HUDEP-2 (cell line): ENCODE results near the gene AHNAK2.
"Not testable (repeated sequence)": the region's sequence is repeated elsewhere in the genome, so short reads cannot be mapped to it uniquely, and the experiment has no call there.

ENCODE experiments used
- DNase-seq, 76 experiments: peaks; one replicate each; lab custom pipeline; 2025; ENCODE audit not compliant: unreplicated experiment in 76 of 76; lab: John Stamatoyannopoulos, UW

AHNAK2 gene

DNA sequence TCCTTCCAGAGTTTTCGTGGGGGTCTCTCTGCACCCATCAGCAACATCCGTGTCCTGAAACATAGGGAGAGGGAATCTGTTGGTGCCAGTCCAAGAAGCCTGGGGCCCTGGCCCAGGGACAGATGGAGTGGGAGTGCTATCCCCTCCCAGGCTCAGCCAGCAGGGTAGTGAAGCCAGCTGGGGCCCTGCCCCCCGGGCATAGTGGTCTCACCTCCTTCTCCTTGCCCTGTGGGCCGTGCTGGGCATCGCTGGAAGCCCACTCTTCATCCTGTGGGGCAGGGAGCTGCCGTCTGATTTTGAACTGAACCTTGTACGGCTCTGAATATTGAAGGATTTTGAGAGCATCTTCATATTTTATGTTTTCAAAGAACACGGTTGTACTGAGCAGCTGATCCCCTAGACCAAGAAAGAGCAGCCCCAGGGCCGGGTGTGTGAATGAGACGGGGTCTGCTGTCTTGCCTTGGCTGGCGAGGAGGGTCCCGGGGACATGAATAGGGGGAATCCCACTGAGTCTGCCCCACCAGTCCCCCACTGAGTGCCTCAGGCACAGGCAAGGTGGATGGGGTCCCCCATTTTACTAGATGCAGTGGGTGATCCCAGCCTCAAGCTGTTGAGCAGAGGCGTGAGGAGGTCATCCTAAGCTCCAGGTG is 23.3 kb downstream of the AHNAK2 start:
- DNase-seq, result no peak

DNA sequence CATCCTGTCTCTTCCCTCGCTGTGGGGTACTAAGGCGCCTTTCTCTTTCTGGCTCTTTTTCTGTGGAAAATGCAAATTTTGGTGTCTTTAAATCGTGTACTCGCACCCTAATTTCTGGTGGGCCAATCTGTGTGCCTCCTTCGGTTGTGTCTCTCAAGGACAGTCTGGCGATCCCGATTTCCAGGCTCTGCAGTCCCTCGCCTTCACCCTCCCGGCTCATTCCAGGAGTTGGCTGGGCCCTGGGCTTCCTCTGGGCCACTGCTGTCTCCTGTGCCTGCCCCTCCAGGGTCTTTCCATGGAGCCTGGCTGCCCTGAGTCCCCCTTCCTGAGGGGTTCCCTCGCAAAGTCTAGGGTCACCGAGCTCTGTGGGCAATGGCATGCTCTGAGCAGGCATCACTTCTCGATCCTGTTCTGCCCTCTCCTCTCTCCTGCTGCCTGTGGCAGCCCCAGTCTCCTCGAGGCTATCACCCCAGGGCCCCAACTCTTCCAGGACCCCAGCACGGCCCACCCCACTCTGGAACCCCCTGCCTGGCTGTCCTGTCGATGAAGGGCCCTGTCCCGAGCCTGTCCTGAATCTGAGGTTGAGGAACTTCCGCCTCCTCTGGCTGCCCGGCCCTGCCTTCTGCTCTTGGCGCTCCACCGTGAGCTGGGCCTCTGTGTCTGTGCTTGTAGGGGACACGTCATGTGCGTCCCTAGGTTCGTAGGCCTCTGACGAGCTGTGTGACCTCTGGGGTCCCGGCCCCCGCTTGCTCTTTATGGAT is 24.1 kb downstream of the AHNAK2 start:
- no peak for DNase-seq

DNA sequence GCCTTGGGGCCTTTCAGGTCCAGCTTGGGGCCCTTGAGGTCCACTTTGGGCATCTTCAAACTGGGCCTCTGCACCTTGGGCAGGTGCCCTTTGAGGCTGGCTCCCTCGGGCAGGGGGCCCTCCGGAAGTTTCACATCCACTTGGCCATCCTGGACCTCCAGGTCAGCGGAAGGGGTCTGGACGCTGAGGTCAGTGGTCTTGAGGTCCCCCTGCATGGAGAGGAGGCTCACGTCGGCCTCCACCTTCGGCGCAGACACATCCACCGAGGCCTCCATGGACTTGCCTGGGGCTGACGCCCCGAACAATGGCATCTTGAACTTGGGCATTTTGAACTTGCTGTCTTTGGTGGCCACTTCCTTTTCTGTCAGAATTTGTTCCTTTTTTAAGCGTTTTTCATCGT is 25.1 kb downstream of the AHNAK2 start:
- DNase-seq, result no peak

DNA sequence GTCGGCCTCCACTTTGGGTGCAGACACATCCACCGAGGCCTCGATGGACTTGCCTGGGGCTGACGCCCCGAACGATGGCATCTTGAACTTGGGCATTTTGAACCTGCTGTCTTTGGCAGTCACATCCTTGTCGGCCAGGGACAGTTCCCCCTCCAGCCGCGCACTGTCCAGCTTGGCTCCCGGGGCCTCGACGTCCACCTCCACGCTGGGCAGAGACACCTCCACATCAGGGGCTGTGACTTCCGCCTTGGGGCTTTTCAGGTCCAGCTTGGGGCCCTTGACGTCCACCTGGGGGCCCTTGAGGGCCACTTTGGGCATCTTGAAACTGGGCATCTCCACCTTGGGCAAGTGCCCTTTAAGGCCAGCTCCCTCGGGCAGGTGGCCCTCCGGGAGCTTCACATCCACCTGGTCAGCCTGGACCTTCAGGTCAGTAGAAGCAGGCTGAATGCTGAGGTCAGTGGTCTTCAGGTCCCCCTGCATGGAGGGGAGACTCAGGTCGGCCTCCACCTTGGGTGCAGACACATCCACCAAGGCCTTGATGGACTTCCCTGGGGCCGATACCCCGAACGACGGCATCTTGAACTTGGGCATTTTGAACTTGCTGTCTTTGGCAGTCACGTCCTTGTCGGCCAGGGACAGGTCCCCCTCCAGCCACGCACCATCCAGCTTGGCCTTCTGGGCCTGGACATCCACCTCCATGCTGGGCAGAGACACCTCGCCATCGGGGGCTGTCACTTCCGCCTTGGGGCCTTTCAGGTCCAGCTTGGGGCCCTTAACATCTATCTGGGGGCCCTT is 26.1 kb downstream of the AHNAK2 start:
- not testable (repeated sequence) for DNase-seq

DNA sequence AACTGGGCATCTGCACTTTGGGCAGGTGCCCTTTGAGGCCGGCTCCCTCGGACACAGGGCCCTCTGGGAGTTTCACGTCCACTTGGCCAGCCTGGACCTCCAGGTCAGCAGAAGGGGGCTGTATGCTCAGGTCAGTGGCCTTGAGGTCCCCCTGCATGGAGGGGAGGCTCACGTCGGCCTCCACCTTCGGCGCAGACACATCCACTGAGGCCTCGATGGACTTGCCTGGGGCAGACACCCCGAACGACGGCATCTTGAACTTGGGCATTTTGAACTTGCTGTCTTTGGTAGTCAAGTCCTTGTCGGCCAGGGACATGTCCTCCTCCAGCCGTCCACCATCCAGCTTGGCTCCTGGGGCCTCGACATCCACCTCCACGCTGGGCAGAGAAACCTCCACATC is 27.5 kb downstream of the AHNAK2 start:
- DNase-seq, result not testable (repeated sequence)

DNA sequence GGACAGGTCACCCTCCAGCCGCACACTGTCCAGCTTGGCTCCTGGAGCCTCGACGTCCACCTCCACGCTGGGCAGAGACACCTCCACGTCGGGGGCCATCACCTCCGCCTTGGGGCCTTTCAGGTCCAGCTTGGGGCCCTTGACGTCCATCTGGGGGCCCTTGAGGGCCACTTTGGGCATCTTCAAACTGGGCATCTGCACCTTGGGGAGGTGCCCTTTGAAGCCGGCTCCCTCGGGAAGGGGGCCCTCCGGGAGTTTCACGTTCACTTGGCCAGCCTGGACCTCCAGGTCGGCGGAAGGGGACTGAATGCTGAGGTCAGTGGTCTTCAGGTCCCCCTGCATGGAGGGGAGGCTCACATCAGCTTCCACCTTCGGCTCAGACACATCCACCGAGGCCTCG is 28.2 kb downstream of the AHNAK2 start:
- no peak for DNase-seq

DNA sequence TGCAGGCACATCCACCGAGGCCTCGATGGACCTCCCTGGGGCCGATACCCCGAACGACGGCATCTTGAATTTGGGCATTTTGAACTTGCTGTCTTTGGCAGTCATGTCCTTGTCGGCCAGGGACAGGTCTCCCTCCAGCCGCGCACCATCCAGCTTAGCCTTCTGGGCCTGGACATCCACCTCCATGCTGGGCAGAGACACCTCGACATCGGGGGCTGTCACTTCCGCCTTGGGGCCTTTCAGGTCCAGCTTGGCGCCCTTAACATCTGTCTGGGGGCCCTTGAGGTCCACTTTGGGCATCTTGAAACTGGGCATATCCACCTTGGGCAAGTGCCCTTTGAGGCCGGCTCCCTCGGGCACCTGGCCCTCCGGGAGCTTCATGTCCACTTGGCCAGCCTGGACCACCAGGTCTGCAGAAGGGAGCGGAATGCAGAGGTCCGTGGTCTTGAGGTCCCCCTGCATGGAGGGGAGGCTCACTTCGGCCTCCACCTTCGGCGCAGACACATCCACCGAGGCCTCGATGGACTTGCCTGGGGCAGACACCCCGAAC is 28.7 kb downstream of the AHNAK2 start:
- DNase-seq, result not testable (repeated sequence)

DNA sequence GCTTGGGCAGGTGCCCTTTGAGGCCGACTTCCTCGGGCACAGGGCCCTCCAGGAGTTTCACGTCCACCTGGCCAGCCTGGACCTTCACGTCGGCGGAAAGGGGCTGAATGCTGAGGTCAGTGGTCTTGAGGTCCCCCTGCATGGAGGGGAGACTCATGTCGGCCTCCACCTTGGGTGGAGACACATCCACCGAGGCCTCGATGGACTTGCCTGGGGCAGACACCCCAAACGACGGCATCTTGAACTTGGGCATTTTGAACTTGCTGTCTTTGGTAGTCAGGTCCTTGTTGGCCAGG is 29.5 kb downstream of the AHNAK2 start:
- no peak for DNase-seq

DNA sequence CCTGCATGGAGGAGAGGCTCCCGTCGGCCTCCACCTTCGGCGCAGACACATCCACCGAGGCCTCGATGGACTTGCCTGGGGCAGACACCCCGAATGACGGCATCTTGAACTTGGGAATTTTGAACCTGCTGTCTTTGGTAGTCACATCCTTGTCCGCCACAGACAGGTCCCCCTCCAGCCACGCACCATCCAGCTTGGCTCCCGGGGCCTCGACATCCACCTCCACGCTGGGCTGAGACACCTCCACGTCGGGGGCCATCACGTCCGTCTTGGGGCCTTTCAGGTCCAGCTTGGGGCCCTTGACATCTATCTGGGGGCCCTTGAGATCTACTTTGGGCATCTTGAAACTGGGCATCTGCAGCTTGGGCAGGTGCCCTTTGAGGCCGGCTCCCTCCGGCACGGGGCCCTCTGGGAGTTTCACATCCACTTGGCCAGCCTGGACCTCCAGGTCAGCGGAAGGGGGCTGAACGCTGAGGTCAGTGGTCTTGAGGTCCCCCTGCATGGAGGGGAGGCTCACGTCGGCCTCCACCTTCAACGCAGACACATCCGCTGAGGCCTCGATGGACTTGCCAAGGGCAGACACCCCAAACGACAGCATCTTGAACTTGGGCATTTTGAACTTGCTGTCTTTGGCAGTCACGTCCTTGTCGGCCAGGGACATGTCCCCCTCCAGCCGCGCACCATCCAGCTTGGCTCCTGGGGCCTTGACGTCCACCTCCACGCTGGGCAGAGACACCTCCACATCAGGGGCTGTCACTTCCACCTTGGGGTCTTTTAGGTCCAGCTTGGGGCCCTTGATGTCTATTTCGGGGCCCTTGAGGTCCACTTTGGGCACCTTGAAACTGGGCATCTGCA is 30.1 kb downstream of the AHNAK2 start:
- not testable (repeated sequence) for DNase-seq

DNA sequence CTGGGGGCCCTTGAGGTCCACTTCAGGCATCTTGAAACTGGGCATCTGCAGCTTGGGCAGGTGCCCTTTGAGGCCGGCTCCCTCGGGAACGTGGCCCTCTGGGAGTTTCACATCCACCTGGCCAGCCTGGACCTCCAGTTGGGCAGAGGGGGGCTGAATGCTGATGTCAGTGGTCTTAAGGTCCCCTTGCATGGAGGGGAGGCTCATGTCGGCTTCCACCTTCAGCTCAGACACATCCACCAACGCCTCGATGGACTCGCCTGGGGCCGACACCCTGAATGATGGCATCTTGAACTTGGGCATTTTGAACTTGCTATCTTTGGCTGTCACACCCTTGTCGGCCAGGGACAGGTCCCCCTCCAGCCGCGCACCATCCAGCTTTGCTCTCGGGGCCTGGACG is 31.0 kb downstream of the AHNAK2 start:
- not testable (repeated sequence) for DNase-seq

DNA sequence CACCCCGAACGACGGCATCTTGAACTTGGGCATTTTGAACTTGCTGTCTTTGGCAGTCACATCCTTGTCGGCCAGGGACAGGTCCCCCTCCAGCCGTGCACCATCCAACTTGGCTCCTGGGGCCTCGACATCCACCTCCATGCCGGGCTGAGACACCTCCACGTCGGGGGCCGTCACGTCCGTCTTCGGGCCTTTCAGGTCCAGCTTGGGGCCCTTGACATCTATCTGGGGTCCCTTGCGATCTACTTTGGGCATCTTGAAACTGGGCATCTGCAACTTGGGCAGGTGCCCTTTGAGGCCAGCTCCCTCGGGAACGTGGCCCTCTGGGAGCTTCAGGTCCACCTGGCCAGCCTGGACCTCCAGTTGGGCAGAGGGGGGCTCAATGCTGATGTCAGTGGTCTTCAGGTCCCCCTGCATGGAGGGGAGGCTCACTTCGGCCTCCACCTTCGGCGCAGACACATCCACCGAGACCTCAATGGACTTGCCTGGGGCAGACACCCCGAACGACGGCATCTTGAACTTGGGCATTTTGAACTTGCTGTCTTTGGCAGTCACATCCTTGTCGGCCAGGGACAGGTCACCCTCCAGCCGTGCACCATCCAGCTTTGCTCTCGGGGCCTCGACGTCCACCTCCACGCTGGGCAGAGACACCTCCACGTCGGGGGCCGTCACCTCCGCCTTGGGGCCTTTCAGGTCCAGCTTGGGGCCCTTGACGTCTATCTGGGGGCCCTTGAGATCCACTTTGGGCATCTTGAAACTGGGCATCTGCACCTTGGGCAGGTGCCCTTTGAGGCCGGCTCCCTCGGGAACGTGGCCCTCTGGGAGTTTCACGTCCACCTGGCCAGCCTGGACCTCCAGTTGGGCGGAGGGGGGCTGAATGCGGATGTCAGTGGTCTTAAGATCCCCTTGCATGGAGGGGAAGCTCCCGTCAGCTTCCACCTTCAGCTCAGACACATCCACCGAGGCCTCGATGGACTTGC is 31.9 kb downstream of the AHNAK2 start:
- not testable (repeated sequence) for DNase-seq

DNA sequence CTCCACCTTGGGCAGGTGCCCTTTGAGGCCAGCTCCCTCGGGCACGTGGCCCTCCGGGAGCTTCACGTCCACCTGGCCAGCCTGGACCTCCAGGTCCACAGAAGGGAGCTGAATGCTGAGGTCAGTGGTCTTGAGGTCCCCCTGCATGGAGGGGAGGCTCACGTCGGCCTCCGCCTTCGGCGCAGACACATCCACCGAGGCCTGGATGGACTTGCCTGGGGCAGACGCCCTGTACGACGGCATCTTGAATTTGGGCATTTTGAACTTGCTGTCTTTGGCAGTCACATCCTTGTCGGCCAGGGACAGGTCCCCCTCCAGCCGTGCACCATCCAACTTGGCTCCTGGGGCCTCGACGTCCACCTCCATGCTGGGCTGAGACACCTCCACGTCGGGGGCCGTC is 32.9 kb downstream of the AHNAK2 start:
- DNase-seq, result not testable (repeated sequence)

DNA sequence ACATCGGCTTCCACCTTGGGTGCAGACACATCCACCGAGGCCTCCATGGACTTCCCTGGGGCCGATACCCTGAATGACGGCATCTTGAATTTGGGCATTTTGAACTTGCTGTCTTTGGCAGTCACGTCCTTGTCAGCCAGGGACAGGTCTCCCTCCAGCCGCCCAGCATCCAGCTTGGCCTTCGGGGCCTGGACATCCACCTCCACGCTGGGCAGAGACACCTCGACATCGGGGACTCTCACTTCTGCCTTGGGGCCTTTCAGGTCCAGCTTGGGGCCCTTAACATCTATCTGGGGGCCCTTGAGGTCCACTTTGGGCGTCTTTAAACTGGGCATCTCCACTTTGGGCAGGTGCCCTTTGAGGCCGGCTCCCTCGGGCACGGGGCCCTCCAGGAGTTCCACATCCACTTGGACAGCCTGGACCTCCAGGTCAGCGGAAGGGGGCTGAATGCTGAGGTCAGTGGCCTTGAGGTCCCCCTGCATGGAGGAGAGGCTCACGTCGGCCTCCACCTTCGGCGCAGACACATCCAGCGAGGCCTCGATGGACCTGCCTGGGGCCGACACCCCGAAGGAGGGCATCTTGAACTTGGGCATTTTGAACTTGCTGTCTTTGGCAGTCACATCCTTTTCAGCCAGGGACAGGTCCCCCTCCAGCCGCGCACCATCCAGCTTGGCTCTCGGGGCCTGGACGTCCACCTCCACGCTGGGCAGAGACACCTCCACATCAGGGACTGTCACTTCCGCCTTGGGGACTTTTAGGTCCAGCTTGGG is 33.6 kb downstream of the AHNAK2 start:
- DNase-seq, result not testable (repeated sequence)

DNA sequence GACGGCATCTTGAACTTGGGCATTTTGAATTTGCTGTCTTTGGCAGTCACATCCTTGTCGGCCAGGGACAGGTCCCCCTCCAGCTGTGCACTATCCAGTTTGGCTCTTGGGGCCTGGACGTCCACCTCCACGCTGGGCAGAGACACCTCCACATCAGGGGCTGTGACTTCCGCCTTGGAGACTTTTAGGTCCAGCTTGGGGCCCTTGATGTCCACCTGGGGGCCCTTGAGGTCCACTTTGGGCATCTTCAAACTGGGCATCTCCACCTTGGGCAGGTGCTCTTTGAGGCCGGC is 34.2 kb downstream of the AHNAK2 start:
- not testable (repeated sequence) for DNase-seq

DNA sequence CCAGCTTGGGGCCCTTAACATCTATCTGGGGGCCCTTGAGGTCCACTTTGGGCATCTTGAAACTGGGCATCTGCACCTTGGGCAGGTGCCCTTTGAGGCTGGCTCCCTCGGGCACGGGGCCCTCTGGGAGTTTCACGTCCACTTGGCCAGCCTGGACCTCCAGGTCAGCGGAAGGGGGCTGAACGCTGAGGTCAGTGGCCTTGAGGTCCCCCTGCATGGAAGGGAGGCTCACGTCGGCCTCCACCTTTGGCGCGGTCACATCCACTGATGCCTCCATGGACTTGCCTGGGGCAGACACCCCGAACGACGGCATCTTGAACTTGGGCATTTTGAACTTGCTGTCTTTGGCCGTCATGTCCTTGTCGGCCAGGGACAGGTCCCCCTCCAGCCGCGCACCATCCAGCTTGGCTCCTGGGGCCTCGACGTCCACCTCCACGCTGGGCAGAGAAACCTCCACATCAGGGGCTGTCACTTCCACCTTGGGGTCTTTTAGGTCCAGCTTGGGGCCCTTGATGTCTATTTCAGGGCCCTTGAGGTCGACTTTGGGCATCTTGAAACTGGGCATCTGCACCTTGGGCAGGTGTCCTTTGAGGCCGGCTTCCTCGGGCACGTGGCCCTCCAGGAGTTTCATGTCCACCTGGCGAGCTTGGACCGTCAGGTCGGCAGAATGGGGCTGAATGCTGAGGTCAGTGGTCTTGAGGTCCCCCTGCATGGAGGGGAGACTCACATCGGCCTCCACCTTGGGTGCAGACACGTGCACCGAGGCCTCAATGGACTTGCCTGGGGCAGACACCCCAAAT is 34.8 kb downstream of the AHNAK2 start:
- not testable (repeated sequence) for DNase-seq

DNA sequence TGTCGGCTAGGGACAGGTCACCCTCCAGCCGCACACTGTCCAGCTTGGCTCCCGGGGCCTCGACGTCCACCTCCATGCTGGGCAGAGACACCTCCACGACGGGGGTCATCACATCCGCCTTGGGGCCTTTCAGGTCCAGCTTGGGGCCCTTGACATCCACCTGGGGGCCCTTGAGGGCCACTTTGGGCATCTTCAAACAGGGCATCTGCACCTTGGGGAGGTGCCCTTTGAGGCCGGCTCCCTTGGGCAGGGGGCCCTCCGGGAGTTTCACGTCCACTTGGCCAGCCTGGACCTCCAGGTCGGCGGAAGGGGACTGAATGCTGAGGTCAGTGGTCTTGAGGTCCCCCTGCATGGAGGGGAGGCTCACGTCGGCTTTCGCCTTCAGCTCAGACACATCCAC is 35.6 kb downstream of the AHNAK2 start:
- no peak for DNase-seq

DNA sequence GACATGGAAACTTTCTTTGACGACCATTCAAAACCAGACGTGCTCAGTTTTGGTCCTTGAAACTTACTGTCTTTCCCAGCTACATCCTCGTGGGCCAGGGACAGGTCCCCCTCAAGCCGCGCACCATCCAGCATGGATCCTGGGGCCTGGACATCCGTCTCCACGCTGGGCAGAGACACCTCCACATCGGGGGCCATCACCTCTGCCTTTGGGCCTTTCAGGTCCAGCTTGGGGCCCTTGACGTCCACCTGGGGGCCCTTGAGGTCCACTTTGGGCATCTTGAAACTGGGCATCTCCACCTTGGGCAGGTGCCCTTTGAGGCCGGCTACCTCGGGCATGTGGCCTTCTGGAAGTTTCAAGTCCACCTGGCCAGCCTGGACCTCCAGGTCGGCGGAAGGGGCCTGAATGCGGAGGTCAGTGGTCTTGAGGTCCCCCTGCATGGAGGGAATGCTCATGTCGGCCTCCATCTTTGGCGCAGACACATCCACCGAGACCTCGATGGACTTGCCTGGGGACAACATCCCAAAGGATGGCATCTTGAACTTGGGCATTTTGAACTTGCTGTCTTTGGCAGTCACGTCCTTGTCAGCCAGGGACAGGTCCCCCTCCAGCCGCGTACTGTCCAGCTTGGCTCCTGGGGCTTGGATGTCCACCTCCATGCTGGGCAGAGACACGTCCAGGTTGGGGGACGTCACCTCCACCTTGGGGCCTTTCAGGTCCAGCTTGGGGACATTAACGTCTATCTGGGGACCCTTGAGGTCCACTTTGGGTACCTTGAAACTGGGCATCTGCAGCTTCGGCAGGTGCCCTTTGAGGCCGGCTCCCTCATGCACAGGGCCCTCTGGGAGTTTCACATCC is 36.4 kb downstream of the AHNAK2 start:
- DNase-seq, result no peak
